ENCODE results near the gene PKP4. TPM values are rescaled to one million over a fixed set of nuclear protein-coding genes. Genes with fewer than 3 reads are reported as not detected.
A peak's percentile ranks its signal among the peaks of the same experiment; 100 is the strongest.

Gene PKP4
- total RNA-seq, 1 donor from 2014 or later, result 26.1 TPM

GRCh38 chr2:158530829-158531228 is 74.1 kb downstream of the PKP4 start:
- Histone ChIP-seq H3K27me3 (ENCODE audit: control insufficient read depth in 3 of 3, insufficient read depth in 3 of 3, low read length in 3 of 3) (no peaks in the 10 kb centered on the region), H3K9me3 (ENCODE audit: control insufficient read depth in 3 of 3, low read length in 3 of 3) (no peaks in the 10 kb centered on the region)

GRCh38 chr2:158533009-158533408 is 76.3 kb downstream of the PKP4 start:
- no peaks in the 10 kb centered on the region for H3K9me3 ChIP-seq (ENCODE audit: control insufficient read depth in 3 of 3, low read length in 3 of 3)
- no peak overlapping the region for H3K9ac ChIP-seq (ENCODE audit: low read depth in 1 of 3, low read length in 3 of 3)
- H3K4me1 ChIP-seq (ENCODE audit: control insufficient read depth in 3 of 3, insufficient read depth in 3 of 3, low read length in 3 of 3), result no peaks in the 10 kb centered on the region
- H3K27ac ChIP-seq (ENCODE audit: low read depth, low read length), result no peak overlapping the region
- no peaks in the 10 kb centered on the region for H3K27me3 ChIP-seq (ENCODE audit: control insufficient read depth in 3 of 3, insufficient read depth in 3 of 3, low read length in 3 of 3)
- no peak overlapping the region for H3K4me3 ChIP-seq (ENCODE audit: low read length in 3 of 3)
- H3K36me3 ChIP-seq (ENCODE audit: control insufficient read depth in 3 of 3, insufficient read depth in 3 of 3, low read length in 3 of 3), result no peaks in the 10 kb centered on the region

More at GRCh38 chr2:158530829-158531228, 74.1 kb downstream of the PKP4 start:
- no peak overlapping the region for H3K27ac ChIP-seq (ENCODE audit: low read depth, low read length)
- no peaks in the 10 kb centered on the region for H3K4me1 ChIP-seq (ENCODE audit: control insufficient read depth in 3 of 3, insufficient read depth in 3 of 3, low read length in 3 of 3)
- no peaks in the 10 kb centered on the region for H3K36me3 ChIP-seq (ENCODE audit: control insufficient read depth in 3 of 3, insufficient read depth in 3 of 3, low read length in 3 of 3)
- no peak overlapping the region for H3K4me3 ChIP-seq (ENCODE audit: low read length in 3 of 3)
- H3K9ac ChIP-seq (ENCODE audit: low read depth in 1 of 3, low read length in 3 of 3), result no peak overlapping the region

GRCh38 chr2:158539176-158540005 is 82.6 kb downstream of the PKP4 start:
- H3K4me3 ChIP-seq (ENCODE audit: low read length in 3 of 3), result no peak overlapping the region
- H3K9ac ChIP-seq (ENCODE audit: low read depth in 1 of 3, low read length in 3 of 3), result no peak overlapping the region
- H3K27ac ChIP-seq (ENCODE audit: low read depth, low read length), result peak overlapping the region; percentile 2

GRCh38 chr2:158542577-158542976 is 85.8 kb downstream of the PKP4 start:
- no peaks in the 10 kb centered on the region for H3K36me3 ChIP-seq (ENCODE audit: control insufficient read depth in 3 of 3, insufficient read depth in 3 of 3, low read length in 3 of 3)

More at GRCh38 chr2:158539176-158540005, 82.6 kb downstream of the PKP4 start:
- Histone ChIP-seq H3K4me1 (ENCODE audit: control insufficient read depth in 3 of 3, insufficient read depth in 3 of 3, low read length in 3 of 3) (peaks cover 0 to 9% (median 0%) of the 10 kb centered on the region in 3 donors), H3K9me3 (ENCODE audit: control insufficient read depth in 3 of 3, low read length in 3 of 3) (no peaks in the 10 kb centered on the region), H3K27me3 (ENCODE audit: control insufficient read depth in 3 of 3, insufficient read depth in 3 of 3, low read length in 3 of 3) (no peaks in the 10 kb centered on the region), H3K36me3 (ENCODE audit: control insufficient read depth in 3 of 3, insufficient read depth in 3 of 3, low read length in 3 of 3) (no peaks in the 10 kb centered on the region)

GRCh38 chr2:158543957-158544356 is 87.2 kb downstream of the PKP4 start:
- no peak overlapping the region for H3K27ac ChIP-seq (ENCODE audit: low read depth, low read length)

More at GRCh38 chr2:158542577-158542976, 85.8 kb downstream of the PKP4 start:
- Histone ChIP-seq H3K27me3 (ENCODE audit: control insufficient read depth in 3 of 3, insufficient read depth in 3 of 3, low read length in 3 of 3) (no peaks in the 10 kb centered on the region), H3K27ac (ENCODE audit: low read depth, low read length) (no peak overlapping the region), H3K4me3 (ENCODE audit: low read length in 3 of 3) (no peak overlapping the region), H3K4me1 (ENCODE audit: control insufficient read depth in 3 of 3, insufficient read depth in 3 of 3, low read length in 3 of 3) (peaks cover 0 to 9% (median 0%) of the 10 kb centered on the region in 3 donors), H3K9me3 (ENCODE audit: control insufficient read depth in 3 of 3, low read length in 3 of 3) (no peaks in the 10 kb centered on the region), H3K9ac (ENCODE audit: low read depth in 1 of 3, low read length in 3 of 3) (no peak overlapping the region)

GRCh38 chr2:158544998-158545397 is 88.2 kb downstream of the PKP4 start:
- H3K9ac ChIP-seq (ENCODE audit: low read depth in 1 of 3, low read length in 3 of 3), result no peak overlapping the region

More at GRCh38 chr2:158543957-158544356, 87.2 kb downstream of the PKP4 start:
- Histone ChIP-seq H3K36me3 (ENCODE audit: control insufficient read depth in 3 of 3, insufficient read depth in 3 of 3, low read length in 3 of 3) (peaks cover 0 to 5% (median 3%) of the 10 kb centered on the region in 3 donors), H3K4me1 (ENCODE audit: control insufficient read depth in 3 of 3, insufficient read depth in 3 of 3, low read length in 3 of 3) (peaks cover 0 to 9% (median 0%) of the 10 kb centered on the region in 3 donors), H3K9ac (ENCODE audit: low read depth in 1 of 3, low read length in 3 of 3) (no peak overlapping the region), H3K27me3 (ENCODE audit: control insufficient read depth in 3 of 3, insufficient read depth in 3 of 3, low read length in 3 of 3) (no peaks in the 10 kb centered on the region), H3K4me3 (ENCODE audit: low read length in 3 of 3) (no peak overlapping the region), H3K9me3 (ENCODE audit: control insufficient read depth in 3 of 3, low read length in 3 of 3) (no peaks in the 10 kb centered on the region)

GRCh38 chr2:158546412-158547144 is 89.8 kb downstream of the PKP4 start:
- Histone ChIP-seq H3K27me3 (ENCODE audit: control insufficient read depth in 3 of 3, insufficient read depth in 3 of 3, low read length in 3 of 3) (no peaks in the 10 kb centered on the region), H3K9me3 (ENCODE audit: control insufficient read depth in 3 of 3, low read length in 3 of 3) (no peaks in the 10 kb centered on the region), H3K4me1 (ENCODE audit: control insufficient read depth in 3 of 3, insufficient read depth in 3 of 3, low read length in 3 of 3) (no peaks in the 10 kb centered on the region), H3K27ac (ENCODE audit: low read depth, low read length) (no peak overlapping the region), H3K9ac (ENCODE audit: low read depth in 1 of 3, low read length in 3 of 3) (no peak overlapping the region), H3K4me3 (ENCODE audit: low read length in 3 of 3) (no peak overlapping the region), H3K36me3 (ENCODE audit: control insufficient read depth in 3 of 3, insufficient read depth in 3 of 3, low read length in 3 of 3) (peaks cover 0 to 6% (median 3%) of the 10 kb centered on the region in 3 donors)

More at GRCh38 chr2:158544998-158545397, 88.2 kb downstream of the PKP4 start:
- Histone ChIP-seq H3K9me3 (ENCODE audit: control insufficient read depth in 3 of 3, low read length in 3 of 3) (no peaks in the 10 kb centered on the region), H3K27ac (ENCODE audit: low read depth, low read length) (no peak overlapping the region), H3K27me3 (ENCODE audit: control insufficient read depth in 3 of 3, insufficient read depth in 3 of 3, low read length in 3 of 3) (no peaks in the 10 kb centered on the region), H3K36me3 (ENCODE audit: control insufficient read depth in 3 of 3, insufficient read depth in 3 of 3, low read length in 3 of 3) (peaks cover 0 to 6% (median 3%) of the 10 kb centered on the region in 3 donors), H3K4me1 (ENCODE audit: control insufficient read depth in 3 of 3, insufficient read depth in 3 of 3, low read length in 3 of 3) (no peaks in the 10 kb centered on the region), H3K4me3 (ENCODE audit: low read length in 3 of 3) (no peak overlapping the region)

GRCh38 chr2:158553257-158553656 is 96.5 kb downstream of the PKP4 start:
- no peak overlapping the region for H3K27ac ChIP-seq (ENCODE audit: low read depth, low read length)
- no peaks in the 10 kb centered on the region for H3K4me1 ChIP-seq (ENCODE audit: control insufficient read depth in 3 of 3, insufficient read depth in 3 of 3, low read length in 3 of 3)
- H3K36me3 ChIP-seq (ENCODE audit: control insufficient read depth in 3 of 3, insufficient read depth in 3 of 3, low read length in 3 of 3), result peaks cover 0 to 6% (median 3%) of the 10 kb centered on the region in 3 donors
- H3K27me3 ChIP-seq (ENCODE audit: control insufficient read depth in 3 of 3, insufficient read depth in 3 of 3, low read length in 3 of 3), result no peaks in the 10 kb centered on the region
- H3K9ac ChIP-seq (ENCODE audit: low read depth in 1 of 3, low read length in 3 of 3), result no peak overlapping the region
- no peaks in the 10 kb centered on the region for H3K9me3 ChIP-seq (ENCODE audit: control insufficient read depth in 3 of 3, low read length in 3 of 3)
- no peak overlapping the region for H3K4me3 ChIP-seq (ENCODE audit: low read length in 3 of 3)

- Histone ChIP-seq H3K4me3 (ENCODE audit: low read length in 3 of 3) (no peak overlapping the region), H3K27ac (ENCODE audit: low read depth, low read length) (no peak overlapping the region), H3K9ac (ENCODE audit: low read depth in 1 of 3, low read length in 3 of 3) (no peak overlapping the region), H3K27me3 (ENCODE audit: control insufficient read depth in 3 of 3, insufficient read depth in 3 of 3, low read length in 3 of 3) (no peaks in the 10 kb centered on the region), H3K36me3 (ENCODE audit: control insufficient read depth in 3 of 3, insufficient read depth in 3 of 3, low read length in 3 of 3) (peaks cover 0 to 3% (median 0%) of the 10 kb centered on the region in 3 donors), H3K4me1 (ENCODE audit: control insufficient read depth in 3 of 3, insufficient read depth in 3 of 3, low read length in 3 of 3) (no peaks in the 10 kb centered on the region), H3K9me3 (ENCODE audit: control insufficient read depth in 3 of 3, low read length in 3 of 3) (no peaks in the 10 kb centered on the region)
Measured at GRCh38 chr2:158554996-158555395, 98.2 kb downstream of the PKP4 start.

GRCh38 chr2:158556124-158556523 is 99.4 kb downstream of the PKP4 start:
- no peaks in the 10 kb centered on the region for H3K9me3 ChIP-seq (ENCODE audit: control insufficient read depth in 3 of 3, low read length in 3 of 3)
- no peaks in the 10 kb centered on the region for H3K4me1 ChIP-seq (ENCODE audit: control insufficient read depth in 3 of 3, insufficient read depth in 3 of 3, low read length in 3 of 3)
- H3K9ac ChIP-seq (ENCODE audit: low read depth in 1 of 3, low read length in 3 of 3), result no peak overlapping the region
- no peak overlapping the region for H3K27ac ChIP-seq (ENCODE audit: low read depth, low read length)
- no peaks in the 10 kb centered on the region for H3K27me3 ChIP-seq (ENCODE audit: control insufficient read depth in 3 of 3, insufficient read depth in 3 of 3, low read length in 3 of 3)
- no peak overlapping the region for H3K4me3 ChIP-seq (ENCODE audit: low read length in 3 of 3)
- peaks cover 0 to 3% (median 0%) of the 10 kb centered on the region in 3 donors for H3K36me3 ChIP-seq (ENCODE audit: control insufficient read depth in 3 of 3, insufficient read depth in 3 of 3, low read length in 3 of 3)
